HepG2 (cell line): Measurements from ENCODE around the gene ARMH1. TPM values are rescaled to one million over a fixed set of nuclear protein-coding genes. Genes with fewer than 3 reads are reported as not detected.
A peak's percentile ranks its signal among the peaks of the same experiment; 100 is the strongest.

ENCODE experiments used
- ATAC-seq: fragments of 200-7000 bp; cut with Tn5 transposase; 3 replicates; pipeline ENCODE4 v1.9.1; 2020; ENCODE audit warnings: mild to moderate bottlenecking, moderate library complexity
- BruUV-seq: library from RNA; stranded (reverse); fragments of 400-500 nt; replicated peaks from 2 replicates; lab custom pipeline; 2021; lab: Mats Ljungman, UMichigan
- CTCF ChIA-PET: fragments of 300-600 bp; formaldehyde crosslinking; extraction: SDS; loops from one replicate; lab custom pipeline; 2021; ENCODE audit warnings: low total read pairs, inconsistent platforms, low intra/inter-chr PET ratio; lab: Yijun Ruan, JAX
- POLR2A ChIA-PET: fragments of 350-600 bp; sonication (Branson Sonifier 250); formaldehyde crosslinking; loops from one replicate; lab custom pipeline; 2020; ENCODE audit warnings: antibody characterized with exemption, inconsistent platforms; lab: Yijun Ruan, JAX
- DNase-seq: peaks from one replicate; pipeline ENCODE4 v3.0.0-alpha.2; 2015; ENCODE audit warnings: low spot score
- FAIRE-seq: peaks from 3 replicates; lab custom pipeline; 2011; peaks lifted over from hg19 to GRCh38; lab: Jason Lieb, UNC
- H2AFZ ChIP-seq: one replicate; pipeline ENCODE4 v1.6.1; 2011; ENCODE audit warnings: low read length, inconsistent platforms
- H3K27ac ChIP-seq: fragments of 300-600 bp; 3 replicates; pipeline ENCODE4 v1.8.0; 2011; ENCODE audit warnings: mixed run types, mild to moderate bottlenecking, mixed read lengths, low read length, inconsistent platforms; ENCODE audit not compliant: insufficient read depth; ENCODE audit errors: extremely low read length
- H3K27me3 ChIP-seq, 2 experiments: fragments of 200-600 bp in 1 of 2; 2 replicates in 1 of 2; 3 replicates in 1 of 2; pipeline versions ENCODE4 v1.6.0 to v1.8.0; 2011; ENCODE audit warnings: low read length in 2 of 2, mild to moderate bottlenecking in 2 of 2, moderate library complexity in 2 of 2, inconsistent platforms in 1 of 2; ENCODE audit not compliant: insufficient read depth in 2 of 2, control insufficient read depth in 1 of 2
- H3K36me3 ChIP-seq, 2 experiments: fragments of 200-600 bp in 1 of 2; replicated peaks in 1 of 2; 2 replicates in 1 of 2; 3 replicates in 1 of 2; pipeline versions ENCODE4 v1.5.1 to v1.8.0; 2011; ENCODE audit warnings: low read length in 2 of 2, inconsistent platforms in 1 of 2; ENCODE audit not compliant: insufficient read depth in 2 of 2, control insufficient read depth in 1 of 2
- H3K4me1 ChIP-seq: 2 replicates; pipeline ENCODE4 v1.5.1; 2012; ENCODE audit warnings: low read length, inconsistent platforms; ENCODE audit not compliant: insufficient read depth
- H3K4me2 ChIP-seq: 2 replicates; pipeline ENCODE4 v1.6.0; 2011; ENCODE audit warnings: low read depth, low read length, inconsistent platforms
- H3K4me3 ChIP-seq, 3 experiments: fragments of 200-600 bp in 1 of 3; sonication (generic), shearing (Covaris generic) in 1 of 3; replicated peaks in 1 of 3; 2 replicates each; pipeline ENCODE4 v1.5.1; 2011 to 2016; ENCODE audit warnings: low read length in 3 of 3, inconsistent platforms in 2 of 3, low read depth in 2 of 3, mild to moderate bottlenecking in 2 of 3, control low read depth in 1 of 3, mixed read lengths in 1 of 3; ENCODE audit not compliant: insufficient read depth in 1 of 3
- H3K79me2 ChIP-seq: one replicate; pipeline ENCODE4 v1.6.1; 2011; ENCODE audit warnings: low read length, inconsistent platforms; ENCODE audit not compliant: insufficient read depth
- H3K9ac ChIP-seq: 2 replicates; pipeline ENCODE4 v1.6.0; 2011; ENCODE audit warnings: mild to moderate bottlenecking, low read depth, low read length, inconsistent platforms; ENCODE audit not compliant: insufficient read depth
- H3K9me3 ChIP-seq: 2 replicates; pipeline ENCODE4 v1.5.1; 2012; ENCODE audit warnings: mild to moderate bottlenecking, low read length
- H4K20me1 ChIP-seq: 2 replicates; pipeline ENCODE4 v1.6.0; 2011; ENCODE audit warnings: inconsistent platforms, mild to moderate bottlenecking, low read length, moderate library complexity; ENCODE audit not compliant: insufficient read depth
- ATRX ChIP-seq: sonication (generic); formaldehyde crosslinking; IDR thresholded peaks from 2 replicates; pipeline ENCODE4 v1.4.0; 2020; ENCODE audit warnings: missing genetic modification reagents, borderline replicate concordance
- BORCS8-MEF2B ChIP-seq: sonication (generic); formaldehyde crosslinking; IDR thresholded peaks from 2 replicates; pipeline ENCODE4 v1.8.0; 2022; ENCODE audit warnings: mild to moderate bottlenecking, missing genetic modification reagents
- JUN ChIP-seq: sonication (generic); formaldehyde crosslinking; IDR thresholded peaks from 2 replicates; pipeline ENCODE4 v1.4.0; 2020; ENCODE audit warnings: mild to moderate bottlenecking, missing genetic modification reagents
- KLF11 ChIP-seq: IDR thresholded peaks from 2 replicates; pipeline ENCODE4 v1.6.1; 2016; ENCODE audit warnings: missing compliant biosample characterization
- ZNF121 ChIP-seq: sonication (generic); formaldehyde crosslinking; IDR thresholded peaks from 2 replicates; pipeline ENCODE4 v1.5.0; 2020; ENCODE audit warnings: mild to moderate bottlenecking, missing genetic modification reagents
- ZNF160 ChIP-seq: sonication (generic); formaldehyde crosslinking; IDR thresholded peaks from 2 replicates; pipeline ENCODE4 v1.8.0; 2022; ENCODE audit warnings: mild to moderate bottlenecking, inconsistent platforms, missing genetic modification reagents
- ZNF30 ChIP-seq: sonication (generic); formaldehyde crosslinking; IDR thresholded peaks from 2 replicates; pipeline ENCODE4 v1.5.0; 2020; ENCODE audit warnings: mild to moderate bottlenecking, missing genetic modification reagents
- ZNF660 ChIP-seq: sonication (generic); formaldehyde crosslinking; IDR thresholded peaks from 2 replicates; pipeline ENCODE4 v1.5.1; 2020; ENCODE audit warnings: mild to moderate bottlenecking, low read depth, missing genetic modification reagents, borderline replicate concordance
- WGBS: methylation state at CpG from one replicate; pipeline ENCODE4 v1.1.6; 2017; ENCODE audit warnings: low lambda C conversion rate; 5-methylcytosine and 5-hydroxymethylcytosine counted together
- in situ Hi-C: cut with HindIII; loops from 2 replicates; pipeline ENCODE4 v1.10.0; 2017; ENCODE audit warnings: low pct_unique_long_range_greater_than_20kb; ENCODE audit not compliant: extremely low pct_ligation_motif_present
- intact Hi-C: fragments of 100-400 bp; cut with micrococcal nuclease; formaldehyde crosslinking; loops from one replicate; pipeline ENCODE4 v1.10.0; 2022; ENCODE audit not compliant: unreplicated experiment
- polyA plus RNA-seq, 8 experiments: library from polyadenylated mRNA; depleted of rRNA in 3 of 8; stranded (reverse) in 7 of 8; unstranded in 1 of 8; fragments of >200 nt; fragmentation: Illumina TruSeq in 4 of 8; extraction: Trizol in 4 of 8; gene quantifications; 2 replicates each; pipeline versions ENCODE4 v1.2.1 to v1.2.3, GENCODE V29; 2011 to 2016; ENCODE audit warnings: low read depth in 4 of 8, missing spikeins in 1 of 8, mixed read lengths in 1 of 8; ENCODE audit not compliant: insufficient read depth in 1 of 8
- total RNA-seq, 5 experiments: library from RNA; depleted of rRNA; stranded (reverse); fragments of >200 nt; fragmentation: Illumina TruSeq; extraction: Trizol; gene quantifications; 2 replicates each; pipeline ENCODE4 v1.2.3, GENCODE V29; 2016; ENCODE audit warnings: low read depth in 1 of 5
- TF ChIP-seq, protein P1 (sequence below): sonication (generic); formaldehyde crosslinking; IDR thresholded peaks from 2 replicates; pipeline ENCODE4 v1.4.0; 2020; ENCODE audit warnings: missing genetic modification reagents, borderline replicate concordance
- TF ChIP-seq, protein P2 (sequence below): sonication (generic); IDR thresholded peaks from 2 replicates; pipeline ENCODE4 v1.6.1; 2016; ENCODE audit warnings: low read depth, borderline replicate concordance

Gene ARMH1
- total and polyA plus RNA-seq, 2 of the 13 experiments (the other 11 are each of a cell fraction or from before 2014, with no cell fraction given) = 0.69 TPM; not detected in 1

DNA sequence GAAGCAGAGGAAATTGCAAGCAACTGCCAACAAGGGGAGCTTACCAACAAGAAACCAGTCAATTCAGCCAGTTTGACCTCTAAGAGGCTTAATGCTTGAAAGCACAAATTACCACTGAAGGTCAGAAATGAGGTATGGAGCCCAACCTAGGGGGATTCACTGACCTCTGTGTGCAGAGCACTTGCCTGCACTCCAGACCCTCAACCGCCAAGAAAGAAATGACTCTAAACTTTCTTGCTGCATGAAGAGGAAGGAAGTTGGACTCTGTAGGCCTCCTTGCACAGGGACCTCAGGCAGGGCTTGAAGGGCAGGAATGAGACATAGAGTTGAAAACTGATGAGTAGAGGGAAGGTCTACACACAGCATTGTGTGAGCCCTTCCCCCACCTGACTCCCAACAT is 10.0 kb downstream of the ARMH1 start:
- Histone ChIP-seq H3K4me2 (no peak overlapping the region), H3K9me3 (no peaks in the 10 kb centered on the region), H3K9ac (no peak overlapping the region), H3K27me3 (no peaks in the 10 kb centered on the region), H3K4me1 (peaks cover 76% of the 10 kb centered on the region), H3K27ac (peak overlapping the region; percentile 2), H3K4me3 (no peak overlapping the region), H4K20me1 (no peaks in the 10 kb centered on the region), H3K36me3 (no peaks in the 10 kb centered on the region)
- WGBS = 94% methylated on average over 1 of the region's 1 CpG
- CTCF ChIA-PET = no interaction called here
- no peak for DNase-seq
- no peak for FAIRE-seq
- in situ Hi-C loops = no loop called here
- no TSS peak for BruUV-seq
- no peak for ATAC-seq
- TF ChIP-seq ZNF160 (CRISPR knock-in tag) = no peak
- no peak for TF ChIP-seq ZNF660
- TF ChIP-seq, all 625 proteins: peak for 0
- Histone ChIP-seq H2AFZ (no peak overlapping the region), H3K79me2 (no peaks in the 10 kb centered on the region)
- intact Hi-C loops = no loop called here
- POLR2A ChIA-PET = interaction anchor here (1.1 to 2.0 kb wide), 4 partner anchors 10 to 46 kb away, joined by 3 to 8 read pairs (median 4); partner anchors contain the start of genes ARMH1, RNU5D-1 and TMEM53

DNA sequence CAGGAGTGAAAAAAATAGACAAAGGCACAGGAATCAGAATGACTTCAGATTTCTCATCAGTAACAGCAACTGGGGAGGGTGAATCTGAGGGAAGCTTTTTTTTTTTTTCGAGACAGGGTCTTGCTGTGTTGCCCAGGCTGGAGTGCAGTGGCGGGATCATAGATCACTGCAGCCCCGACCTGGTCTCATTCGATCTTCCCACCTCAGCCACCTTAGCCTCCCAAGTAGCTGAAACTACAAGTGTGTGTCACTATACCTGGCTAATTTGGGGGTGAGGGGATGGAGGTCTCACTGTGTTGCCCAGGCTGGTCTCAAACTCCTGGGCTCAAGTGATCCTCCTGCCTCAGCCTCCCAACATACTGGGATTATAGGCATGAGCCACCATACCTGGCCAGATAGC is 10.7 kb downstream of the ARMH1 start:
- DNase-seq = no peak
- ChIA-PET CTCF (no interaction called here), POLR2A (interaction anchor here (0.8 to 1.1 kb wide), 2 partner anchors 11 to 43 kb away, joined by 3 read pairs; partner anchors contain the start of genes ARMH1 and TMEM53)
- Histone ChIP-seq H3K9me3 (no peaks in the 10 kb centered on the region), H3K27ac (no peak overlapping the region), H3K4me3 (no peak overlapping the region), H3K9ac (no peak overlapping the region), H3K4me2 (no peak overlapping the region), H3K4me1 (peaks cover 70% of the 10 kb centered on the region), H4K20me1 (no peaks in the 10 kb centered on the region), H3K36me3 (no peaks in the 10 kb centered on the region), H3K79me2 (no peaks in the 10 kb centered on the region), H3K27me3 (no peaks in the 10 kb centered on the region), H2AFZ (no peak overlapping the region)
- in situ Hi-C loops = no loop called here
- no TSS peak for BruUV-seq
- intact Hi-C loops = no loop called here
- no peak for FAIRE-seq
- ATAC-seq = no peak
- WGBS = 91% methylated on average over 4 of the region's 4 CpGs
- TF ChIP-seq, protein P1, sequence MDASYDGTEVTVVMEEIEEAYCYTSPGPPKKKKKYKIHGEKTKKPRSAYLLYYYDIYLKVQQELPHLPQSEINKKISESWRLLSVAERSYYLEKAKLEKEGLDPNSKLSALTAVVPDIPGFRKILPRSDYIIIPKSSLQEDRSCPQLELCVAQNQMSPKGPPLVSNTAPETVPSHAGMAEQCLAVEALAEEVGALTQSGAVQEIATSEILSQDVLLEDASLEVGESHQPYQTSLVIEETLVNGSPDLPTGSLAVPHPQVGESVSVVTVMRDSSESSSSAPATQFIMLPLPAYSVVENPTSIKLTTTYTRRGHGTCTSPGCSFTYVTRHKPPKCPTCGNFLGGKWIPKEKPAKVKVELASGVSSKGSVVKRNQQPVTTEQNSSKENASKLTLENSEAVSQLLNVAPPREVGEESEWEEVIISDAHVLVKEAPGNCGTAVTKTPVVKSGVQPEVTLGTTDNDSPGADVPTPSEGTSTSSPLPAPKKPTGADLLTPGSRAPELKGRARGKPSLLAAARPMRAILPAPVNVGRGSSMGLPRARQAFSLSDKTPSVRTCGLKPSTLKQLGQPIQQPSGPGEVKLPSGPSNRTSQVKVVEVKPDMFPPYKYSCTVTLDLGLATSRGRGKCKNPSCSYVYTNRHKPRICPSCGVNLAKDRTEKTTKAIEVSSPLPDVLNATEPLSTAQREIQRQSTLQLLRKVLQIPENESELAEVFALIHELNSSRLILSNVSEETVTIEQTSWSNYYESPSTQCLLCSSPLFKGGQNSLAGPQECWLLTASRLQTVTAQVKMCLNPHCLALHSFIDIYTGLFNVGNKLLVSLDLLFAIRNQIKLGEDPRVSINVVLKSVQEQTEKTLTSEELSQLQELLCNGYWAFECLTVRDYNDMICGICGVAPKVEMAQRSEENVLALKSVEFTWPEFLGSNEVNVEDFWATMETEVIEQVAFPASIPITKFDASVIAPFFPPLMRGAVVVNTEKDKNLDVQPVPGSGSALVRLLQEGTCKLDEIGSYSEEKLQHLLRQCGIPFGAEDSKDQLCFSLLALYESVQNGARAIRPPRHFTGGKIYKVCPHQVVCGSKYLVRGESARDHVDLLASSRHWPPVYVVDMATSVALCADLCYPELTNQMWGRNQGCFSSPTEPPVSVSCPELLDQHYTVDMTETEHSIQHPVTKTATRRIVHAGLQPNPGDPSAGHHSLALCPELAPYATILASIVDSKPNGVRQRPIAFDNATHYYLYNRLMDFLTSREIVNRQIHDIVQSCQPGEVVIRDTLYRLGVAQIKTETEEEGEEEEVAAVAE = no peak
- TF ChIP-seq JUN (CRISPR knock-in tag) (no peak), BORCS8-MEF2B (CRISPR knock-in tag) (no peak), ZNF30 (CRISPR knock-in tag) (no peak), KLF11 (CRISPR knock-in tag) (no peak), ZNF121 (CRISPR knock-in tag) (peak; percentile 88), ATRX (CRISPR knock-in tag) (no peak)
- TF ChIP-seq, protein P2, sequence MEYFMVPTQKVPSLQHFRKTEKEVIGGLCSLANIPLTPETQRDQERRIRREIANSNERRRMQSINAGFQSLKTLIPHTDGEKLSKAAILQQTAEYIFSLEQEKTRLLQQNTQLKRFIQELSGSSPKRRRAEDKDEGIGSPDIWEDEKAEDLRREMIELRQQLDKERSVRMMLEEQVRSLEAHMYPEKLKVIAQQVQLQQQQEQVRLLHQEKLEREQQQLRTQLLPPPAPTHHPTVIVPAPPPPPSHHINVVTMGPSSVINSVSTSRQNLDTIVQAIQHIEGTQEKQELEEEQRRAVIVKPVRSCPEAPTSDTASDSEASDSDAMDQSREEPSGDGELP = no peak
